Measurements from ENCODE around the gene ENOX1.

Gene ENOX1

GRCh38 chr13:43687038-43687437, 99.7 kb downstream of the ENOX1 start:
- H3K4me1 ChIP-seq (ENCODE audit: control insufficient read depth, insufficient read depth, low read length): peaks cover 13% of the 10 kb centered on the region
- no peak overlapping the region for H3K4me3 ChIP-seq (ENCODE audit: low read length)
- H3K36me3 ChIP-seq (ENCODE audit: control insufficient read depth, insufficient read depth, low read length): no peaks in the 10 kb centered on the region
- no peak overlapping the region for H3K9ac ChIP-seq (ENCODE audit: low read length)
- H3K27me3 ChIP-seq (ENCODE audit: control insufficient read depth, insufficient read depth, low read length): no peaks in the 10 kb centered on the region
- no peaks in the 10 kb centered on the region for H3K9me3 ChIP-seq (ENCODE audit: control insufficient read depth, low read length)

- Histone ChIP-seq H3K4me1 (ENCODE audit: control insufficient read depth, insufficient read depth, low read length) (peaks cover 13% of the 10 kb centered on the region), H3K9ac (ENCODE audit: low read length) (no peak overlapping the region), H3K36me3 (ENCODE audit: control insufficient read depth, insufficient read depth, low read length) (no peaks in the 10 kb centered on the region), H3K27me3 (ENCODE audit: control insufficient read depth, insufficient read depth, low read length) (no peaks in the 10 kb centered on the region), H3K4me3 (ENCODE audit: low read length) (no peak overlapping the region), H3K9me3 (ENCODE audit: control insufficient read depth, low read length) (no peaks in the 10 kb centered on the region)
These were observed 100.2 kb downstream of the ENOX1 start for GRCh38 chr13:43686557-43686956.

GRCh38 chr13:43684963-43685725, 101.6 kb downstream of the ENOX1 start:
- no peak overlapping the region for H3K4me3 ChIP-seq (ENCODE audit: low read length)
- H3K27me3 ChIP-seq (ENCODE audit: control insufficient read depth, insufficient read depth, low read length): no peaks in the 10 kb centered on the region
- H3K9ac ChIP-seq (ENCODE audit: low read length): no peak overlapping the region
- no peaks in the 10 kb centered on the region for H3K36me3 ChIP-seq (ENCODE audit: control insufficient read depth, insufficient read depth, low read length)
- no peaks in the 10 kb centered on the region for H3K9me3 ChIP-seq (ENCODE audit: control insufficient read depth, low read length)
- peaks cover 13% of the 10 kb centered on the region for H3K4me1 ChIP-seq (ENCODE audit: control insufficient read depth, insufficient read depth, low read length)

GRCh38 chr13:43682701-43683100, 104.1 kb downstream of the ENOX1 start:
- no peak overlapping the region for H3K4me3 ChIP-seq (ENCODE audit: low read length)
- no peak overlapping the region for H3K9ac ChIP-seq (ENCODE audit: low read length)
- no peaks in the 10 kb centered on the region for H3K9me3 ChIP-seq (ENCODE audit: control insufficient read depth, low read length)
- H3K4me1 ChIP-seq (ENCODE audit: control insufficient read depth, insufficient read depth, low read length): peaks cover 12% of the 10 kb centered on the region
- no peaks in the 10 kb centered on the region for H3K27me3 ChIP-seq (ENCODE audit: control insufficient read depth, insufficient read depth, low read length)
- H3K36me3 ChIP-seq (ENCODE audit: control insufficient read depth, insufficient read depth, low read length): no peaks in the 10 kb centered on the region

- no peak overlapping the region for H3K4me3 ChIP-seq (ENCODE audit: low read length)
- H3K9ac ChIP-seq (ENCODE audit: low read length): no peak overlapping the region
- H3K36me3 ChIP-seq (ENCODE audit: control insufficient read depth, insufficient read depth, low read length): no peaks in the 10 kb centered on the region
- no peaks in the 10 kb centered on the region for H3K4me1 ChIP-seq (ENCODE audit: control insufficient read depth, insufficient read depth, low read length)
- H3K9me3 ChIP-seq (ENCODE audit: control insufficient read depth, low read length): no peaks in the 10 kb centered on the region
- H3K27me3 ChIP-seq (ENCODE audit: control insufficient read depth, insufficient read depth, low read length): no peaks in the 10 kb centered on the region
These were observed 110.5 kb downstream of the ENOX1 start for GRCh38 chr13:43676320-43676719.

GRCh38 chr13:43675577-43675976, 111.2 kb downstream of the ENOX1 start:
- H3K4me3 ChIP-seq (ENCODE audit: low read length): no peak overlapping the region
- no peak overlapping the region for H3K9ac ChIP-seq (ENCODE audit: low read length)
- H3K27me3 ChIP-seq (ENCODE audit: control insufficient read depth, insufficient read depth, low read length): no peaks in the 10 kb centered on the region
- H3K36me3 ChIP-seq (ENCODE audit: control insufficient read depth, insufficient read depth, low read length): no peaks in the 10 kb centered on the region
- no peaks in the 10 kb centered on the region for H3K9me3 ChIP-seq (ENCODE audit: control insufficient read depth, low read length)
- H3K4me1 ChIP-seq (ENCODE audit: control insufficient read depth, insufficient read depth, low read length): no peaks in the 10 kb centered on the region

GRCh38 chr13:43669964-43670363, 116.8 kb downstream of the ENOX1 start:
- Histone ChIP-seq H3K4me3 (ENCODE audit: low read length) (no peak overlapping the region), H3K27me3 (ENCODE audit: control insufficient read depth, insufficient read depth, low read length) (no peaks in the 10 kb centered on the region), H3K36me3 (ENCODE audit: control insufficient read depth, insufficient read depth, low read length) (no peaks in the 10 kb centered on the region), H3K9me3 (ENCODE audit: control insufficient read depth, low read length) (no peaks in the 10 kb centered on the region), H3K9ac (ENCODE audit: low read length) (no peak overlapping the region), H3K4me1 (ENCODE audit: control insufficient read depth, insufficient read depth, low read length) (peaks cover under 1% of the 10 kb centered on the region)

GRCh38 chr13:43669101-43669500, 117.7 kb downstream of the ENOX1 start:
- Histone ChIP-seq H3K9ac (ENCODE audit: low read length) (no peak overlapping the region), H3K9me3 (ENCODE audit: control insufficient read depth, low read length) (no peaks in the 10 kb centered on the region), H3K27me3 (ENCODE audit: control insufficient read depth, insufficient read depth, low read length) (no peaks in the 10 kb centered on the region), H3K4me3 (ENCODE audit: low read length) (no peak overlapping the region), H3K36me3 (ENCODE audit: control insufficient read depth, insufficient read depth, low read length) (no peaks in the 10 kb centered on the region), H3K4me1 (ENCODE audit: control insufficient read depth, insufficient read depth, low read length) (peaks cover 9% of the 10 kb centered on the region)

GRCh38 chr13:43666403-43666802, 120.4 kb downstream of the ENOX1 start:
- no peaks in the 10 kb centered on the region for H3K27me3 ChIP-seq (ENCODE audit: control insufficient read depth, insufficient read depth, low read length)
- H3K4me1 ChIP-seq (ENCODE audit: control insufficient read depth, insufficient read depth, low read length): peaks cover 19% of the 10 kb centered on the region
- no peak overlapping the region for H3K4me3 ChIP-seq (ENCODE audit: low read length)
- no peaks in the 10 kb centered on the region for H3K36me3 ChIP-seq (ENCODE audit: control insufficient read depth, insufficient read depth, low read length)
- no peak overlapping the region for H3K9ac ChIP-seq (ENCODE audit: low read length)
- H3K9me3 ChIP-seq (ENCODE audit: control insufficient read depth, low read length): no peaks in the 10 kb centered on the region

GRCh38 chr13:43665388-43665787, 121.4 kb downstream of the ENOX1 start:
- no peaks in the 10 kb centered on the region for H3K9me3 ChIP-seq (ENCODE audit: control insufficient read depth, low read length)
- H3K36me3 ChIP-seq (ENCODE audit: control insufficient read depth, insufficient read depth, low read length): no peaks in the 10 kb centered on the region
- H3K27me3 ChIP-seq (ENCODE audit: control insufficient read depth, insufficient read depth, low read length): no peaks in the 10 kb centered on the region
- H3K4me1 ChIP-seq (ENCODE audit: control insufficient read depth, insufficient read depth, low read length): peaks cover 19% of the 10 kb centered on the region
- no peak overlapping the region for H3K4me3 ChIP-seq (ENCODE audit: low read length)
- no peak overlapping the region for H3K9ac ChIP-seq (ENCODE audit: low read length)

GRCh38 chr13:43664700-43665191, 122.0 kb downstream of the ENOX1 start:
- no peak overlapping the region for H3K9ac ChIP-seq (ENCODE audit: low read length)
- peaks cover 19% of the 10 kb centered on the region for H3K4me1 ChIP-seq (ENCODE audit: control insufficient read depth, insufficient read depth, low read length)
- H3K36me3 ChIP-seq (ENCODE audit: control insufficient read depth, insufficient read depth, low read length): no peaks in the 10 kb centered on the region
- no peaks in the 10 kb centered on the region for H3K27me3 ChIP-seq (ENCODE audit: control insufficient read depth, insufficient read depth, low read length)
- no peak overlapping the region for H3K4me3 ChIP-seq (ENCODE audit: low read length)
- no peaks in the 10 kb centered on the region for H3K9me3 ChIP-seq (ENCODE audit: control insufficient read depth, low read length)

- H3K36me3 ChIP-seq (ENCODE audit: control insufficient read depth, insufficient read depth, low read length): no peaks in the 10 kb centered on the region
- H3K9ac ChIP-seq (ENCODE audit: low read length): no peak overlapping the region
- no peak overlapping the region for H3K4me3 ChIP-seq (ENCODE audit: low read length)
- H3K4me1 ChIP-seq (ENCODE audit: control insufficient read depth, insufficient read depth, low read length): peaks cover 19% of the 10 kb centered on the region
- H3K9me3 ChIP-seq (ENCODE audit: control insufficient read depth, low read length): no peaks in the 10 kb centered on the region
- no peaks in the 10 kb centered on the region for H3K27me3 ChIP-seq (ENCODE audit: control insufficient read depth, insufficient read depth, low read length)
These were observed 123.2 kb downstream of the ENOX1 start for GRCh38 chr13:43663474-43664090.
